Type B pancreatic cell (in vitro differentiated cells): ENCODE measurements around the gene CRKL. TPM values are rescaled to one million over a fixed set of nuclear protein-coding genes. Genes with fewer than 3 reads are reported as not detected.

Source experiments
- DNase-seq: peaks from one replicate; pipeline ENCODE4 v3.0.0; 2021; ENCODE audit warnings: mixed read lengths; ENCODE audit not compliant: unreplicated experiment; ENCODE audit errors: extremely low spot score
- H3K27ac Mint-ChIP-seq: 2 replicates; pipeline ENCODE4 v1.8.0; 2021; ENCODE audit warnings: mild to moderate bottlenecking, mixed read lengths
- H3K27me3 Mint-ChIP-seq: 2 replicates; pipeline ENCODE4 v1.8.0; 2021; ENCODE audit warnings: mixed read lengths
- H3K36me3 Mint-ChIP-seq: 2 replicates; pipeline ENCODE4 v1.8.0; 2021; ENCODE audit warnings: mixed read lengths
- H3K4me1 Mint-ChIP-seq: one replicate; pipeline ENCODE4 v1.8.0; 2021; ENCODE audit warnings: mixed read lengths; ENCODE audit not compliant: unreplicated experiment
- H3K4me3 Mint-ChIP-seq: 2 replicates; pipeline ENCODE4 v1.8.0; 2021; ENCODE audit warnings: mild to moderate bottlenecking, mixed read lengths
- H3K9me3 Mint-ChIP-seq: 2 replicates; pipeline ENCODE4 v1.8.0; 2021; ENCODE audit warnings: mixed read lengths
- CTCF ChIP-seq: fragments of 200-600 bp; sonication (generic); conservative IDR thresholded peaks from 2 replicates; pipeline ENCODE4 v1.5.0; 2021; ENCODE audit warnings: antibody characterized with exemption, mild to moderate bottlenecking
- total RNA-seq: library from RNA; stranded (reverse); gene quantifications from 2 replicates; pipeline ENCODE4 v1.2.1, GENCODE V29; 2021; ENCODE audit warnings: low replicate concordance

CRKL gene
- total RNA-seq, 1 donor from 2014 or later, result 78.1 TPM

- no peak overlapping the region for H3K27ac Mint-ChIP-seq
- no peaks in the 10 kb centered on the region for H3K36me3 Mint-ChIP-seq
- H3K9me3 Mint-ChIP-seq, result no peaks in the 10 kb centered on the region
- H3K4me1 Mint-ChIP-seq, result peaks cover 3% of the 10 kb centered on the region
- TF ChIP-seq CTCF, result no peak
- no peaks in the 10 kb centered on the region for H3K27me3 Mint-ChIP-seq
- no peak for DNase-seq
- no peak overlapping the region for H3K4me3 Mint-ChIP-seq
These were observed 79.7 kb downstream of the CRKL start for GRCh38 chr22:20996598-20997535.

- Mint-ChIP-seq H3K4me3 (no peak overlapping the region), H3K4me1 (peaks cover 4% of the 10 kb centered on the region), H3K27ac (no peak overlapping the region), H3K27me3 (no peaks in the 10 kb centered on the region), H3K9me3 (no peaks in the 10 kb centered on the region), H3K36me3 (no peaks in the 10 kb centered on the region)
- TF ChIP-seq CTCF, result no peak
- no peak for DNase-seq
These were observed 80.5 kb downstream of the CRKL start for GRCh38 chr22:20997536-20998257.

DNA sequence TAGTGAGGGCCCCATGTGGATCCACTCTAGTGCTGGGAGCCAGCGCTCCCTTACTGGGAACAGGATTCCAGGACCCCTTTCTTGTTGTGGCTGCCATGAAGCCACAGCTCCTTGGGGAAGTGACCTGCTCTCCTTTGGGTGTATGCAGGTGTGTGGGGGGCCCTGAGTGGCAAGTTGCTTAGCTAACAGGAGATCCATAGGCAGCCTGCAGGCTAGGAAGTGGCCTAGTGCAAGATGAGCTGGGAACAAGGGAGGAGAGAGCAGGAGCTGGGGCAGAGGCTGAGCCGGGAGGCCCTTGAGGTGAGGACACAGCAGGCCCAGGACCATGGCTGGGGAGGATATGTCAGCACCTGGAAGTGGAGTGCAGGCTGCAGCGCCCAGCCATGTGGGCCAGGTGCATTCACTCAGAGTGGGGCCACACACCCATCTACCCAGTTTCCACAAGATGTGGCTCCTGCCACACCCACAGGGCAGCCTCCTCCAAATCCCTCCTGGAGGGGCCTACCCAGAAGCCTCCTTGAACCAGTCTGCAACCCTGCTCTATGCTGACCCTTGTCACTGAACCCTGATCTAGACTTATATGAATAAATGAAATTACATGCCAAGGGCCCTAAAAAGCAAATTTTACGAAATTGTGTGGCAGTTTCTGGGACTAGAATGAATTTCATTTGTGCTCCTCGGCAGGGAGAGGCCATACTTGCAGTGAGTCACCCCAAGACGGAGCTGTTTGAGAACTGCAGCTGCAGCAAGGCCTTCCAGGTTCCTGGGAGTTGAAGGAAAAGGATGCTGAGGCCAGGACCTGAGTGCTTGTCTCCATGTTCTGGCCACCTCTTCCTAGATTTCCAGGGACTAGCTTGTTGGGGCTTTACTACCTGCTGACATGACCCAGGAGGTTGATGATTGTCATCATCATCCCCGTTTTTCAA, 81.5 kb downstream of the CRKL start:
- Mint-ChIP-seq H3K4me1 (peaks cover 11% of the 10 kb centered on the region), H3K4me3 (peak overlapping the region; percentile 52), H3K36me3 (no peaks in the 10 kb centered on the region), H3K27me3 (no peaks in the 10 kb centered on the region), H3K9me3 (no peaks in the 10 kb centered on the region), H3K27ac (peak overlapping the region; percentile 68)
- TF ChIP-seq CTCF, result no peak
- DNase-seq, result no peak

- Mint-ChIP-seq H3K27ac (no peak overlapping the region), H3K27me3 (no peaks in the 10 kb centered on the region), H3K4me3 (no peak overlapping the region), H3K9me3 (no peaks in the 10 kb centered on the region), H3K36me3 (no peaks in the 10 kb centered on the region), H3K4me1 (peaks cover 11% of the 10 kb centered on the region)
- no peak for TF ChIP-seq CTCF
- DNase-seq, result peak; percentile 68
These were observed 82.4 kb downstream of the CRKL start for GRCh38 chr22:20999350-21000206.
